Globus pallidus (tissue), 1 donor: Measurements from ENCODE around the gene LAG3.
A peak's percentile ranks its signal among the peaks of the same experiment; 100 is the strongest.

Experiments used
- DNase-seq: peaks from one replicate; pipeline ENCODE4 v3.0.0-alpha.2; 2015; ENCODE audit warnings: low spot score

Gene LAG3

GRCh38 chr12:6824085-6824775 is 51.9 kb downstream of the LAG3 start:
- no peak for DNase-seq

- DNase-seq, result no peak
Observed at GRCh38 chr12:6824901-6825381, 52.6 kb downstream of the LAG3 start.

GRCh38 chr12:6825398-6826124 is 53.2 kb downstream of the LAG3 start:
- DNase-seq, result peak; percentile 77

GRCh38 chr12:6826125-6826733 is 53.9 kb downstream of the LAG3 start:
- DNase-seq, result no peak

GRCh38 chr12:6826734-6827436 is 54.6 kb downstream of the LAG3 start:
- no peak for DNase-seq

- peak; percentile 60 for DNase-seq
Observed at GRCh38 chr12:6827437-6827911, 55.2 kb downstream of the LAG3 start.
